Measurements from ENCODE around the gene FUOM. TPM values are rescaled to one million over a fixed set of nuclear protein-coding genes. Genes with fewer than 3 reads are reported as not detected.
A peak's percentile ranks its signal among the peaks of the same experiment; 100 is the strongest.
"Not testable (repeated sequence)": the region's sequence is repeated elsewhere in the genome, so short reads cannot be mapped to it uniquely, and the experiment has no call there.

The FUOM gene
- total and polyA plus RNA-seq, 12 donors: 4.8 to 47.9 (median 15.8) TPM

DNA sequence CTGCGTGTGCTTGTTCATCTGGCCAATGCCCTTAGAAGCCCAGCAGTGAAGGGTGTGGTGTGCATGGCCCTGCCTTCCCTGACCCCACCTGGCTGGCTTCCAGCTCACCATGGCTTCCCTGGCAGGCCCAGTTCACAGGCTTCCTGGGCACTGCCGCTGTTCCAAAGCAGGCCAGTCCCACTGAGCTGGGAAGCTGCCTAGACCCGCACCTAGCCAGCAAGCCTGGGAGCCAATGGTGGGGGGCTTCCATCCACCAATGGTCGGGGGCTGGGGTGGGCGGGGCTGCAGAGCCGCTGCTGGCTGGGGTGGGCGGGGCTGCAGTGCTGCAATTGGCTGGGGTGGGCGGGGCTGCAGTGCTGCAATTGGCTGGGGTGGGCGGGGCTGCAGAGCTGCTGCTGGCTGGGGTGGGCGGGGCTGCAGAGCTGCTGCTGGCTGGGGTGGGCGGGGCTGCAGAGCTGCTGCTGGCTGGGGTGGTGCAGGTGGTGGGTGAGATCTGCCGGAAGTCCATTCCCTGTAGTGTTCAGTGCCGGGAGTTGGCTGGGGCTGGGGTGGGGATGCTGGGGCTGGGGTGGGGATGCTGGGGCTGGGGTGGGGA, 33.5 kb downstream of the FUOM start:
- intact Hi-C loops (cut with DNase I): no loop called here
- Histone ChIP-seq H3K27me3 (peaks cover 41% of the 10 kb centered on the region), H3K4me3 (peak overlapping the region in 1 of 4 donors; percentile 53), H3K27ac (no peak overlapping the region), H3K4me1 (replicated peaks in 1 of 2) (peaks cover 0 to 14% of the 10 kb centered on the region in 2 donors), H3K36me3 (replicated peaks in 1 of 2) (no peaks in the 10 kb centered on the region), H3K9me3 (replicated peaks in 1 of 3) (no peaks in the 10 kb centered on the region)
- TF ChIP-seq POLR2A (IDR thresholded peaks at IDR 0.05): no peak
- TF ChIP-seq, protein P1, sequence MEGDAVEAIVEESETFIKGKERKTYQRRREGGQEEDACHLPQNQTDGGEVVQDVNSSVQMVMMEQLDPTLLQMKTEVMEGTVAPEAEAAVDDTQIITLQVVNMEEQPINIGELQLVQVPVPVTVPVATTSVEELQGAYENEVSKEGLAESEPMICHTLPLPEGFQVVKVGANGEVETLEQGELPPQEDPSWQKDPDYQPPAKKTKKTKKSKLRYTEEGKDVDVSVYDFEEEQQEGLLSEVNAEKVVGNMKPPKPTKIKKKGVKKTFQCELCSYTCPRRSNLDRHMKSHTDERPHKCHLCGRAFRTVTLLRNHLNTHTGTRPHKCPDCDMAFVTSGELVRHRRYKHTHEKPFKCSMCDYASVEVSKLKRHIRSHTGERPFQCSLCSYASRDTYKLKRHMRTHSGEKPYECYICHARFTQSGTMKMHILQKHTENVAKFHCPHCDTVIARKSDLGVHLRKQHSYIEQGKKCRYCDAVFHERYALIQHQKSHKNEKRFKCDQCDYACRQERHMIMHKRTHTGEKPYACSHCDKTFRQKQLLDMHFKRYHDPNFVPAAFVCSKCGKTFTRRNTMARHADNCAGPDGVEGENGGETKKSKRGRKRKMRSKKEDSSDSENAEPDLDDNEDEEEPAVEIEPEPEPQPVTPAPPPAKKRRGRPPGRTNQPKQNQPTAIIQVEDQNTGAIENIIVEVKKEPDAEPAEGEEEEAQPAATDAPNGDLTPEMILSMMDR (IDR thresholded peaks at IDR 0.05): no peak
- WGBS, 4 donors: 5 to 10% (median 6%) methylated on average over 2 to 13 of the region's 13 CpGs
- peak; percentile 70 to 89 (median 81) for DNase-seq

DNA sequence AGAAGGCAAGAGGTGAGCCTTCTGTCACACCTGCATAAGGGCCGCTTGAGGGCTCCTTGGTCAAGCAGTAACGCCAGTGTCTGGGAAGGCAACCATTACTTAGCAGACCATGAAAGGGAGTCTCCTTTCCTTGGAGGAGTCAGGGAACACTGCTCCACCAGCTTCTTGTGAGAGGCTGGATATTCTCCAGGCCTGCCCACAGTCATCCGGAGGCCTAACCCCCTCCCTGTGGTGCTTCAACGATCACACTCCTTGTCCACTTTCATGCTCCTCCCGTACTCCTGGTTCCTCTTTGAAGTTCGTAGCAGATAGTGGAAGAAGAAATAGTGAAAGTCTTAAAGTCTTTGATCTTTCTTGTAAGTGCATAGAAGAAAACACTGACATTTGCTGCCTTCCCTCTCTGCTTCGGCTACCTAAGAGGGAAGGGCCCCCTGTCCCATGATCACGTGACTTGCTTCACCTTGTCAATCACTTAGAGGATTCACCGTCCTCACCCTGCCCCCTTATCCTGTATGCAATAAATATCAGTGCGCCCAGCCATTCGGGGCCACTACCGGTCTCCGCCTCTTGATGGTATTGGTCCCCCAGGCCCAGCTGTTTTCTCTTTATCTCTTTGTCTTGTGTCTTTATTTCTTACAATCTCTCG, 35.6 kb downstream of the FUOM start:
- H3K4me3 ChIP-seq; H3K36me3 ChIP-seq (replicated peaks in 1 of 2); H3K27ac ChIP-seq; intact Hi-C loops (cut with DNase I); DNase-seq; H3K9me3 ChIP-seq (replicated peaks in 1 of 3): not testable (repeated sequence)
- 80 to 88% (median 86%) methylated on average over 11 to 12 of the region's 14 CpGs for WGBS, 4 donors
- peaks cover 24% of the 10 kb centered on the region for H3K27me3 ChIP-seq
- peaks cover 0 to 13% of the 10 kb centered on the region in 2 donors for H3K4me1 ChIP-seq (replicated peaks in 1 of 2)

DNA sequence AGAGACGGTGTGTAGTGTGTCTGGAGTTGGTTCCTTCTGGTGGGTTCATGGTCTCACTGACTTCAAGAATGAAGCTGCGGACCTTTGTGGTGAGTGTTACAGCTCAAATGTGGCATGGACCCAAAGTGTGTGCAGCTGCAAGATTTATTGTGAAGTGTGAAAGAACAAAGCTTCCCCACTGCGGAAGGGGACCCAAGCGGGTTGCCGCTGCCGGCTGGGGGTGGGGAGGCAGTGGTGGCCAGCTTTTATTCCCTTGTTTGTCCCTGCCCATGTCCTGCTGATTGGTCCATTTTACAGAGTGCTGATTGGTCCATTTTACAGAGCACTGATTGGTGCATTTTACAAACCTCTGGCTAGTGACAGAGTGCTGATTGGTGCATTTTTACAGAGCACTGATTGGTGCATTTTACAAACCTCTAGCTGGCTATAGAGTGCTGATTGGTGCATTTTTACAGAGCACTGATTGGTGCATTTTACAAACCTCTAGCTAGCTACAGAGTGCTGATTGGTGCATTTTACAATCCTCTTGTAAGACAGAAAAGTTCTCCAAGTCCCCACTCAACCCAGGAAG, 36.9 kb downstream of the FUOM start:
- peaks cover 0 to 11% of the 10 kb centered on the region in 2 donors for H3K4me1 ChIP-seq (replicated peaks in 1 of 2)
- H3K36me3 ChIP-seq (replicated peaks in 1 of 2); H3K9me3 ChIP-seq (replicated peaks in 1 of 3); H3K27ac ChIP-seq; H3K4me3 ChIP-seq; intact Hi-C loops (cut with DNase I); DNase-seq: not testable (repeated sequence)
- H3K27me3 ChIP-seq: peaks cover 12% of the 10 kb centered on the region
- WGBS, 4 donors: 90 to 97% (median 95%) methylated on average over 6 of the region's 6 CpGs

DNA sequence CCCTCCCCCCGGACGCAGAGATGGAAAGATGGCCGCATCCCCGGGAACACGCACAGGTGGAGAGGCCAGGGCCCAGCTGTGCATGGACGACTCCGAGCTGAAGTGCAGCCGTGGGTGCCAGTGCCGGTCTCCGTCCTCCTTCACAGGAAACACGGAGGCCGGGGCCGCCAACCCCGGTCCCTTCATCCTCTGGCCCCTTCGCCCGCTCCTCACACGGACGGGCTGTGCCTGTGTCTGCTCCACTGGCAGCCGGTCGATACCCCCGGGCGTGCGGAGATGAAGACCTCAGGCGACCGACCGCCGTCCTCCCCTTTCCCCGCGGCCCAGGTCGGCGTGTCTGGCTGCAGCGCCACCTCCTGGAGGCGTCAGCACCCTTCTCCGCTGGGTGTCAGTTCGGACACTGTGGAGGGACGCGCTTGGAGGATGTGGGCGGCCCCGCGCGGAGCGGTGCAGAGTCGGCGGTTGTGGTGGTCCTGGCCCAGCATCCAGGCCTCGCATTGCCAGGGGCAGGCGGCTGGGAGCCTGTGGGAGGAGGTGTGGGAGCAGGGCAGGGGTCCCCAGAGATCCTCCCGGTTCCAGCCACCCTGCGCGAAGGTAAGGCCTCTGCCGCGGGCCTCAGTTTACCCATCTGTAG, 39.2 kb downstream of the FUOM start:
- Histone ChIP-seq H3K4me1 (replicated peaks in 1 of 2) (no peaks in the 10 kb centered on the region), H3K27me3 (no peaks in the 10 kb centered on the region), H3K36me3 (replicated peaks in 1 of 2) (no peaks in the 10 kb centered on the region), H3K27ac (peak overlapping the region in 2 of 5 donors; percentile 41 to 49), H3K4me3 (peak overlapping the region in 1 of 4 donors; percentile 42), H3K9me3 (replicated peaks in 1 of 3) (no peaks in the 10 kb centered on the region)
- 8 to 74% (median 13%) methylated on average over 5 to 51 of the region's 51 CpGs for WGBS, 4 donors
- intact Hi-C loops (cut with DNase I): loop anchor here in 1 of 2 donors (10.0 kb wide), 1 partner anchor 174 kb away; no protein-coding TSS in a partner anchor
- no peak for TF ChIP-seq POLR2A (IDR thresholded peaks at IDR 0.05)
- TF ChIP-seq, protein P1 (IDR thresholded peaks at IDR 0.05): peak; percentile 56 to 80 (median 68)
- DNase-seq: peak; percentile 55 to 83 (median 71)

DNA sequence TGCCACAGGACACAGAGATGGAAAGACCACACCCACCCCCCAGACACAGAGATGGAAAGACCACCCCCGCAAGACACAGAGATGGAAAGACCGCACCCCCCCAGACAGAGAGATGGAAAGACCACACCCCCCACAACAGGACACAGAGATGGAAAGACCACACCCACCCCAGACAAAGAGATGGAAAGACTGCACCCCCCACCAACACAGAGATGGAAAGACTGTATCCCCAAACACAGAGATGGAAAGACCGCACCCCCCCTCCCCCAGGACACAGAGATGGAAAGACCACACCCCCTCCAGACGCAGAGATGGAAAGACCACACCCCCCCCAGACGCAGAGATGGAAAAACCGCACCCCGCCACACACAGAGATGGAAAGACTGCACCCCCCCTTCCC, 41.1 kb downstream of the FUOM start:
- TF ChIP-seq, protein P1 (IDR thresholded peaks at IDR 0.05): no peak
- TF ChIP-seq POLR2A (IDR thresholded peaks at IDR 0.05): no peak
- intact Hi-C loops (cut with DNase I): loop anchor here in 1 of 2 donors (10.0 kb wide), 1 partner anchor 172 kb away; no protein-coding TSS in a partner anchor
- DNase-seq: no peak

More for the DNA sequence above, 41.1 kb downstream of the FUOM start:
- Histone ChIP-seq H3K27ac (no peak overlapping the region), H3K4me3 (no peak overlapping the region), H3K27me3 (no peaks in the 10 kb centered on the region), H3K4me1 (replicated peaks in 1 of 2) (no peaks in the 10 kb centered on the region), H3K9me3 (replicated peaks in 1 of 3) (no peaks in the 10 kb centered on the region), H3K36me3 (replicated peaks in 1 of 2) (peaks cover 0 to 11% of the 10 kb centered on the region in 2 donors)
- whole genome bisulfite sequencing, 4 donors: 80 to 90% (median 85%) methylated on average over 3 to 7 of the region's 7 CpGs
